Body of pancreas (tissue), 4 donors: ENCODE results near the gene PHRF1.

Experiments used
- CTCF ChIP-seq, 7 experiments: fragments of 450-650 bp in 4 of 7; fragments of 200-600 bp in 3 of 7; sonication (generic) in 3 of 7; IDR thresholded peaks; one replicate each; pipeline ENCODE4 v1.5.1; 2016 to 2019; ENCODE audit warnings: antibody characterized with exemption in 7 of 7
- POLR2A ChIP-seq, 3 donors: fragments of 450-650 bp; IDR thresholded peaks; one replicate each; pipeline ENCODE4 v1.6.1; 2016; ENCODE audit warnings: antibody characterized with exemption in 3 of 3, mild to moderate bottlenecking in 2 of 3

DNA sequence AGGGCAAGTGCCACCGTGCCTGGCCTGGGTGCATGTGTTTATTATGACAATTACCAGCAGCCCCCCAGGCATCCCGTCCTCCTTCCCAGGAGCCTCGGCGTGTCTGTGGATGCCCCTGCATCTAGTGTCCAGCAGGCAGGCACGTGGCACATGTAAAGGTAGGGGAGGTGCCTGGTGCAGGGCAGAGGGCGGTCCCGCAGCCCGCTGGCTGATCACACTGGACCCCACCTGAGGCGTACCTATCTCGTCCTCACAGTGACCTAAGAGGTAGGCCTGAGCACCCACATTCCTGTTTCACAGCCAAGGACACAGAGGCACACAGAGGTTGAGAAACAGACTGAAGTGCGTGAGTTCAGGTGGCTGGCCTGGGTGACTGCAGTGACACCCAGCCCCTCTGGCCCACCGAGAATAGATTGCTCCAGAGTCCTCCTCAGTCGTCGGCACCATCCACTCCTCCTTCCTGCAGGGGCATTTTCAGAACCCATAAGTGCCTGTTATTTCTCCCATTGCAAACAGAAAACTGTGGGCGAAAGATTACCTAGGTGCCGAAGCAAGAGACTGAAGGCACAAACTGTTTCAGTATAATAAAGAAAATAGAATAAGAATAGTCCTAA lies 3.0 kb upstream of the PHRF1 start:
- TF ChIP-seq POLR2A (IDR thresholded peaks at IDR 0.05) (no peak), CTCF (IDR thresholded peaks at IDR 0.05) (no peak)
